SK-N-MC (cell line): ENCODE results near the gene DNHD1.

Source experiments
- EZH2 ChIP-seq: fragments of 200-600 bp; sonication (generic); IDR thresholded peaks from one replicate; pipeline ENCODE4 v1.6.1; 2017; ENCODE audit warnings: antibody characterized with exemption
- FOXP2 ChIP-seq: optimal IDR thresholded peaks from 2 replicates; pipeline ENCODE3; 2011; ENCODE audit warnings: mild to moderate bottlenecking, moderate library complexity; ENCODE audit not compliant: insufficient read depth; ENCODE audit errors: extremely low read length, control extremely low read depth
- POLR2AphosphoS5 ChIP-seq: IDR thresholded peaks from 2 replicates; pipeline ENCODE4 v1.6.1; 2012; ENCODE audit warnings: mild to moderate bottlenecking, low read depth, low read length, borderline replicate concordance

DNA sequence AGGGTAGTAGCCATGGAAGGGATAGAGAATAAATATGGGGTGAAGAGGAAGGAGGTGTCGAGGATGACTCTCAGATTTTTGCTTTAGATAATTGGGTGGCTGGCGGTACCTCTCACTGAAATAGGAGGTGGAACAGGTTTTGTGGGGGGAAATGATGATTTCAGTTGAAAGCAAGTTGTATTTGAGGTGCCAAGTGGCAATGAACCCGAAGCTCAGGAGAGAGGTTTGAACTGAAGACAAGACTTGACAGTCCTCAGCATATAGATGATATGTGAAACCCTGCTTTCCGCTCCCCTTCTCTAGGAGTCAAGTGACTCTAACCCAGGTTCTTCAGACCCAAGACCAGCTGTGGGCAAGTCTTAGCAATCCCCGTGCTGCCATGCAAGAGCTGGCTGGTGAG is 72.6 kb downstream of the DNHD1 start:
- TF ChIP-seq EZH2: no peak
- no peak for TF ChIP-seq POLR2AphosphoS5
- TF ChIP-seq FOXP2: no peak
